ENCODE data around the gene CALY. TPM values are rescaled to one million over a fixed set of nuclear protein-coding genes. Genes with fewer than 3 reads are reported as not detected.
A peak's percentile ranks its signal among the peaks of the same experiment; 100 is the strongest.

The CALY gene
- total and polyA plus RNA-seq, 8 donors: 0.22 to 0.55 (median 0.27) TPM; not detected in 5

DNA sequence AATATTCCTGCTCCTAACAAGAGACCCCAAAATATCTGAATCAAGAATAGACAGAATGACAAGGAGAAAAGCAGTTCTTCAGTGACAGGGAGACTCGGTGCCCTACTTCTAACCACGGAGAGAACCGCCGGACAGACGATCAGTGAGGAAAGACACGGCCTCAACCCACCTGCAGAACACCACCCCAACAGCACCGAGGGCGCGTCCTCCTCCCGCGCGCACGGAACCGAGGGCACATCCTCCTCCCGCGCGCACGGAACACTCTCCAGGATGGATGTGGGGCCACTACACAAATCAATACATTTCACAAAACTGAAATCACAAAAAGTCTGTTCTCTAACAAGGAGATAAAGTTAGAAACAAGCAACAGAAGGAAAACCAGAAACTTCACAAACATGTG, 50.3 kb downstream of the CALY start:
- H3K27me3 ChIP-seq: no peaks in the 10 kb centered on the region
- H3K4me3 ChIP-seq: no peak overlapping the region
- ATAC-seq (no peak), DNase-seq (no peak)
- no peaks in the 10 kb centered on the region for H3K4me1 ChIP-seq
- H3K27ac ChIP-seq: no peak overlapping the region
- H3K36me3 ChIP-seq: peaks cover 3 to 98% of the 10 kb centered on the region in 2 donors
- TF ChIP-seq, protein P1, sequence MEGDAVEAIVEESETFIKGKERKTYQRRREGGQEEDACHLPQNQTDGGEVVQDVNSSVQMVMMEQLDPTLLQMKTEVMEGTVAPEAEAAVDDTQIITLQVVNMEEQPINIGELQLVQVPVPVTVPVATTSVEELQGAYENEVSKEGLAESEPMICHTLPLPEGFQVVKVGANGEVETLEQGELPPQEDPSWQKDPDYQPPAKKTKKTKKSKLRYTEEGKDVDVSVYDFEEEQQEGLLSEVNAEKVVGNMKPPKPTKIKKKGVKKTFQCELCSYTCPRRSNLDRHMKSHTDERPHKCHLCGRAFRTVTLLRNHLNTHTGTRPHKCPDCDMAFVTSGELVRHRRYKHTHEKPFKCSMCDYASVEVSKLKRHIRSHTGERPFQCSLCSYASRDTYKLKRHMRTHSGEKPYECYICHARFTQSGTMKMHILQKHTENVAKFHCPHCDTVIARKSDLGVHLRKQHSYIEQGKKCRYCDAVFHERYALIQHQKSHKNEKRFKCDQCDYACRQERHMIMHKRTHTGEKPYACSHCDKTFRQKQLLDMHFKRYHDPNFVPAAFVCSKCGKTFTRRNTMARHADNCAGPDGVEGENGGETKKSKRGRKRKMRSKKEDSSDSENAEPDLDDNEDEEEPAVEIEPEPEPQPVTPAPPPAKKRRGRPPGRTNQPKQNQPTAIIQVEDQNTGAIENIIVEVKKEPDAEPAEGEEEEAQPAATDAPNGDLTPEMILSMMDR (IDR thresholded peaks at IDR 0.05): no peak
- no peaks in the 10 kb centered on the region for H3K9me3 ChIP-seq
- intact Hi-C loops (cut with DNase I): no loop called here

DNA sequence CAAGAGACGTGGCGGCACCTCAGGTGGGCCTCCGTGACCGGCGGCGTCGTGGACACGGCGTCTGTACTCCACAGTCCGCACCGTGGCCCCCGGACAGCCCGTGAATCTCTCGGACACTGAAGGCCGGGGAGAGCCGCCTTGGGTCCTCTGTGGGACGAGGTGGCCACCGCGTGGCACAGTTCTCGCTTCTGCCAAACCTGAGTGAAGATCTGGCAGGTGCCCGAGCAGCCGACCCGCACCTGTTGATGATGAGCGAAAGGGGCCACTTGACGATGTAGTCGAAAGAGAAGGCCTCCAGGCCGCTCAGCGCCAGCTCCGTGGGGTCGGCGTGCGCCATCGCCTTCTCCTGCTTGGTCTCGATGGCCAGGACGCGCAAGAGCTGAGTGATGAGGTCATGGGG, 51.5 kb downstream of the CALY start:
- no peak for ATAC-seq
- Histone ChIP-seq H3K27ac (no peak overlapping the region), H3K9me3 (no peaks in the 10 kb centered on the region), H3K4me1 (peaks cover 0 to 4% of the 10 kb centered on the region in 2 donors), H3K27me3 (no peaks in the 10 kb centered on the region), H3K4me3 (no peak overlapping the region), H3K36me3 (peaks cover 3 to 98% of the 10 kb centered on the region in 2 donors)
- DNase-seq: no peak
- intact Hi-C loops (cut with DNase I): no loop called here
- TF ChIP-seq, protein P1 (IDR thresholded peaks at IDR 0.05): no peak

DNA sequence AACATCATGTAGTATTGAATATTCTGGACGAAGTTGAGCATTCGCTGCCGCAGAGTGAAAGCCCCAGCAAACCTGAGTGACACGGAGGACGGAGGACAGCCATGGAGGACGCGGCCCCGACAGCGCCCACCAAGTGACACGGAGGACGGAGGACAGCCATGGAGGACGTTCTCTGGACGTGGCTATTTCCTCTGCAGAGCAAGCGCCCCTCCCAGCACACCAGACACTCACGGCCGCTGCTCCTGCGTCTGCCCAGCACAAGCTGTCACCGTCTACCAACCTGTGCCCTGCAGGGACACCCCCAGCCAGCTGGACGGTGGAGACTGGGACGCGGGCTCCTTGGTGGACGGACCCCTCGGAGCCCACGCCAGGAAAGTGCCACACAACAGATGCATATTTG, 52.8 kb downstream of the CALY start:
- intact Hi-C loops (cut with DNase I): no loop called here
- Histone ChIP-seq H3K4me1 (peaks cover 0 to 17% of the 10 kb centered on the region in 2 donors), H3K36me3 (peaks cover 3 to 98% of the 10 kb centered on the region in 2 donors), H3K9me3 (no peaks in the 10 kb centered on the region), H3K4me3 (no peak overlapping the region), H3K27me3 (no peaks in the 10 kb centered on the region), H3K27ac (no peak overlapping the region)
- TF ChIP-seq, protein P1 (IDR thresholded peaks at IDR 0.05): no peak
- DNase-seq (no peak), ATAC-seq (no peak)

DNA sequence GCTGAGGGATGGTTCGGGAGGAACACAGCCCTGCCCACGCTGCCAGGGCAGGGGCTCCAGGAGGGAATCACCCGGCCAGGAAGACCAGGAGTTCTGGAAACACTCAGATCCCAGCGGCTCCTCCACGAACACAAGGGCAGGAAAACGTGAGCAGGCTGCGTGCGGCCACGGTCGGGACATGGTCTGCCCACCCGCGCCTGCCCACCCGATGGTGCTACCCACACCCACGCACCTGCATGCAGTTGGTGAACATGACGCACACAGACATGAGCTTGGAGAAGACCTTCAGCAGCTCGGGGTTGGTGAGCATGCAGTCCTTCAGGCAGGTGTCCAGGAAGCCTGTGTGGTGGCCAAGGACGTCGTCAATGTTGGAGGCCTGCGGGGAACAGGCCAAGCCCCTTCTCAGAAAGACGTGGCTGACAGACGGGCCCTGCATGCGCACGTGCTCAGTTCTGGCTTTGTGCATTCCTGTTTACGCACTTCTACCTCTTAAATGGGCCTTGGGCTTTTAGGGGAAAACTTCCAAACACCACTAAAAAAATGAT, 53.8 kb downstream of the CALY start:
- Histone ChIP-seq H3K27ac (no peak overlapping the region), H3K4me1 (peaks cover 5 to 27% of the 10 kb centered on the region in 2 donors), H3K4me3 (no peak overlapping the region), H3K36me3 (peaks cover 3 to 96% of the 10 kb centered on the region in 2 donors), H3K27me3 (no peaks in the 10 kb centered on the region), H3K9me3 (no peaks in the 10 kb centered on the region)
- ATAC-seq (no peak), DNase-seq (no peak)
- intact Hi-C loops (cut with DNase I): no loop called here
- TF ChIP-seq, protein P1 (IDR thresholded peaks at IDR 0.05): no peak

DNA sequence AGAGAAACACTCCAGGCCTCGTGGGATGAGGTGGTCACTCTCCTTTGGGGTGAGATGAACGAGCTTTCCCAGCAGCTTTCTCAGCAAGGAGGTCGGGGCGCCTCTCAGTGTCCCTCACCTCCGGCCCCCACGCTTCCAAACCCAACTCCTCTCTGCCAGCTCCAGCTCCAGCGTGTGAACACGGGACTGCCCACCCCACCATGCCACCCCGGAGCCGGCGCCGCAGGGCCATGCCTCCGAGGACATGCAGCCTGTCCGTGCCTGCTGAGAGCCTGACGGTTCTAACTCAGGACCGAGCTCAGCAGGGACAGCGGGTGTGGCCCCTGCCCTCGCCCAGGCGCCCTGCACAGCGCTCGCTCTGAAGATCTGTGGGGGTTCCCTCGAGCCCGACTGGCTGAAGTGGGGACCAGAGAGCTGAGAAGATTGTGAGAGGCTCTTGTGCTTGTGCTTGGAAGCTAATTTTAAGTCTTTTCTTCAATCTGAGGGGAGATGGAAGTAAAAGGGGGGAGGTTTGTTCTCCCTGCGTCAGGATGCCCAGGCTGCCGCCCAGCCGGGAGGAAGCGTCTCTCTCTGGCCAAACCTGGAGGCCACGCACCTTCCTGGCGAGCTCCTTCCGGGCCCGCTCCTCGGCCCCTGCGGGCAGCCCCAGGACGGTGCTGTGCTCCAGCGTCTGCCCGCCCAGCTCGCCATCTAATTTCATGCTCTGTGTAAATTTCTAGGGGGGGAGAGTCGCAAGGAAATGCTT, 54.9 kb downstream of the CALY start:
- peaks cover 0 to 85% of the 10 kb centered on the region in 2 donors for H3K36me3 ChIP-seq

More for the DNA sequence above, 54.9 kb downstream of the CALY start:
- TF ChIP-seq, protein P1 (IDR thresholded peaks at IDR 0.05): no peak
- Histone ChIP-seq H3K4me1 (peaks cover 5 to 39% of the 10 kb centered on the region in 2 donors), H3K4me3 (no peak overlapping the region), H3K27ac (no peak overlapping the region), H3K27me3 (peaks cover 5 to 8% of the 10 kb centered on the region in 2 donors), H3K9me3 (no peaks in the 10 kb centered on the region)
- ATAC-seq: no peak
- intact Hi-C loops (cut with DNase I): no loop called here
- peak in 1 of 4 donors; percentile 76 for DNase-seq

All from left lung (tissue), 10 donors.